Endothelial cell of umbilical vein (primary cell): ENCODE data around the gene GTPBP3. TPM values are rescaled to one million over a fixed set of nuclear protein-coding genes. Genes with fewer than 3 reads are reported as not detected.

ENCODE experiments used
- BruUV-seq: library from RNA; stranded (reverse); fragments of 400-500 nt; replicated peaks from 2 replicates; lab custom pipeline; 2021; lab: Mats Ljungman, UMichigan
- CTCF ChIA-PET: fragments of 300-600, 350-600 bp; sonication (Branson Sonifier 250); formaldehyde crosslinking; loops from one replicate; lab custom pipeline; 2021; ENCODE audit warnings: antibody characterized with exemption, inconsistent platforms; lab: Charles Lee
- POLR2A ChIA-PET: fragments of 300-600, 350-600 bp; sonication (Branson Sonifier 250); formaldehyde crosslinking; loops from one replicate; lab custom pipeline; 2021; ENCODE audit warnings: antibody characterized with exemption, inconsistent platforms; lab: Charles Lee
- DNase-seq: peaks from one replicate; pipeline ENCODE4 v3.0.0-alpha.2; 2011; ENCODE audit warnings: low read depth, low spot score
- FAIRE-seq: peaks from 2 replicates; lab custom pipeline; 2011; peaks lifted over from hg19 to GRCh38; lab: Jason Lieb, UNC
- H2AFZ ChIP-seq: 2 replicates; pipeline ENCODE4 v1.6.0; 2012; ENCODE audit warnings: low read depth, low read length, control low read depth, inconsistent platforms
- H3K27ac ChIP-seq: 2 replicates; pipeline ENCODE4 v1.5.1; 2011; ENCODE audit warnings: low read depth, mild to moderate bottlenecking, control low read depth, low read length, moderate library complexity; ENCODE audit not compliant: insufficient read depth
- H3K27me3 ChIP-seq, 2 experiments: 2 replicates each; pipeline versions ENCODE4 v1.6.0 to v1.6.1; 2011; ENCODE audit warnings: low read length in 2 of 2, mixed read lengths in 1 of 2; ENCODE audit not compliant: control insufficient read depth in 2 of 2, insufficient read depth in 2 of 2
- H3K36me3 ChIP-seq, 2 experiments: 2 replicates in 1 of 2; 3 replicates in 1 of 2; pipeline ENCODE4 v1.5.1; 2011; ENCODE audit warnings: low read length in 2 of 2, mild to moderate bottlenecking in 1 of 2, moderate library complexity in 1 of 2; ENCODE audit not compliant: control insufficient read depth in 2 of 2, insufficient read depth in 2 of 2; ENCODE audit errors: extremely low read depth in 1 of 2
- H3K4me1 ChIP-seq: 3 replicates; pipeline ENCODE4 v1.5.1; 2011; ENCODE audit warnings: mild to moderate bottlenecking, low read length; ENCODE audit not compliant: control insufficient read depth, insufficient read depth; ENCODE audit errors: extremely low read depth
- H3K4me2 ChIP-seq: 2 replicates; pipeline ENCODE4 v1.6.1; 2011; ENCODE audit warnings: low read length, control low read depth, mixed read lengths; ENCODE audit not compliant: insufficient read depth
- H3K4me3 ChIP-seq, 3 experiments: fragments of 200-600 bp in 1 of 3; sonication (generic), shearing (Covaris generic) in 1 of 3; replicated peaks in 1 of 3; 2 replicates each; pipeline ENCODE4 v1.5.1; 2011 to 2016; ENCODE audit warnings: control low read depth in 3 of 3, low read length in 3 of 3, mild to moderate bottlenecking in 2 of 3, inconsistent platforms in 1 of 3, low read depth in 1 of 3, moderate library complexity in 1 of 3; ENCODE audit not compliant: insufficient read depth in 1 of 3
- H3K79me2 ChIP-seq: 2 replicates; pipeline ENCODE4 v1.6.0; 2012; ENCODE audit warnings: low read length, inconsistent platforms; ENCODE audit not compliant: control insufficient read depth, insufficient read depth
- H3K9ac ChIP-seq: replicated peaks from 2 replicates; pipeline ENCODE3; 2011; ENCODE audit warnings: low read length, control low read depth; ENCODE audit not compliant: insufficient read depth; ENCODE audit errors: extremely low read depth
- H3K9me1 ChIP-seq: replicated peaks from 3 replicates; pipeline ENCODE4 v1.6.0; 2011; ENCODE audit warnings: mild to moderate bottlenecking, low read length; ENCODE audit not compliant: control insufficient read depth, insufficient read depth; ENCODE audit errors: extremely low read depth
- H3K9me3 ChIP-seq: replicated peaks from 2 replicates; pipeline ENCODE4 v1.5.1; 2012; ENCODE audit warnings: low read length, inconsistent platforms; ENCODE audit not compliant: control insufficient read depth, insufficient read depth
- H4K20me1 ChIP-seq: replicated peaks from 2 replicates; pipeline ENCODE3; 2011; ENCODE audit warnings: mild to moderate bottlenecking, low read length; ENCODE audit not compliant: control insufficient read depth, insufficient read depth; ENCODE audit errors: extremely low read depth
- EZH2 ChIP-seq: IDR thresholded peaks from 2 replicates; pipeline ENCODE4 v1.6.1; 2012; ENCODE audit warnings: borderline replicate concordance, low read depth, mild to moderate bottlenecking, moderate library complexity, low read length, inconsistent platforms; ENCODE audit not compliant: severe bottlenecking
- FOS ChIP-seq: IDR thresholded peaks from 2 replicates; pipeline ENCODE4 v1.6.1; 2011; ENCODE audit warnings: mild to moderate bottlenecking, low read length, moderate library complexity, borderline replicate concordance; ENCODE audit not compliant: insufficient read depth
- GATA2 ChIP-seq: IDR thresholded peaks from 2 replicates; pipeline ENCODE4 v1.7.0; 2011; ENCODE audit warnings: low read depth, mild to moderate bottlenecking, moderate library complexity, mixed read lengths, low read length; ENCODE audit not compliant: insufficient read length, insufficient read depth
- JUN ChIP-seq: IDR thresholded peaks from 2 replicates; pipeline ENCODE4 v1.6.1; 2011; ENCODE audit warnings: borderline replicate concordance, low read depth; ENCODE audit not compliant: insufficient read length, insufficient read depth
- MYC ChIP-seq: IDR thresholded peaks from one replicate; pipeline ENCODE4 v1.6.1; 2011; ENCODE audit warnings: mild to moderate bottlenecking, low read depth, low read length
- POLR2A ChIP-seq: IDR thresholded peaks from 2 replicates; pipeline ENCODE4 v1.6.1; 2012; ENCODE audit warnings: low read depth, mild to moderate bottlenecking, control low read depth, low read length
- POLR2AphosphoS5 ChIP-seq: IDR thresholded peaks from 2 replicates; pipeline ENCODE4 v1.6.1; 2012; ENCODE audit warnings: low read depth, mild to moderate bottlenecking, control low read depth, low read length, moderate library complexity; ENCODE audit not compliant: insufficient read depth
- dilution Hi-C: fragments of 300-500 bp; cut with MboI; formaldehyde crosslinking; loops from one replicate; pipeline ENCODE4 v1.15.0; 2019; ENCODE audit warnings: low sequenced_read_pairs; ENCODE audit not compliant: extremely low pct_ligation_motif_present
- intact Hi-C: fragments of 100-400 bp; cut with micrococcal nuclease; formaldehyde crosslinking; loops from one replicate; pipeline ENCODE4 v1.10.0; 2022
- polyA plus RNA-seq, 4 experiments: library from polyadenylated mRNA; depleted of rRNA in 3 of 4; stranded (reverse) in 3 of 4; unstranded in 1 of 4; fragments of >200 nt; gene quantifications; 2 replicates each; pipeline versions ENCODE4 v1.2.1 to v1.2.3, GENCODE V29; 2011 to 2012; ENCODE audit warnings: missing spikeins in 1 of 4
- total RNA-seq: library from RNA; stranded (reverse); gene quantifications from 2 replicates; pipeline ENCODE4 v1.2.3, GENCODE V29; 2021
- TF ChIP-seq, protein P1 (sequence below), 2 donors: IDR thresholded peaks; 1 replicate in 1 of 2; 2 replicates in 1 of 2; pipeline ENCODE4 v1.5.1; 2011; ENCODE audit warnings: low read length in 2 of 2, mild to moderate bottlenecking in 2 of 2, moderate library complexity in 2 of 2, control low read depth in 1 of 2, inconsistent platforms in 1 of 2, low read depth in 1 of 2; ENCODE audit not compliant: insufficient read depth in 1 of 2; ENCODE audit errors: extremely low read depth in 1 of 2
- TF ChIP-seq, protein P2 (sequence below): IDR thresholded peaks from 2 replicates; pipeline ENCODE4 v1.6.1; 2011; ENCODE audit not compliant: insufficient read depth, insufficient read length

Gene GTPBP3
- total and polyA plus RNA-seq, 2 donors (not counting 3 experiments of a cell fraction or from before 2014, with no cell fraction given), result 12.7 to 34.7 TPM

DNA sequence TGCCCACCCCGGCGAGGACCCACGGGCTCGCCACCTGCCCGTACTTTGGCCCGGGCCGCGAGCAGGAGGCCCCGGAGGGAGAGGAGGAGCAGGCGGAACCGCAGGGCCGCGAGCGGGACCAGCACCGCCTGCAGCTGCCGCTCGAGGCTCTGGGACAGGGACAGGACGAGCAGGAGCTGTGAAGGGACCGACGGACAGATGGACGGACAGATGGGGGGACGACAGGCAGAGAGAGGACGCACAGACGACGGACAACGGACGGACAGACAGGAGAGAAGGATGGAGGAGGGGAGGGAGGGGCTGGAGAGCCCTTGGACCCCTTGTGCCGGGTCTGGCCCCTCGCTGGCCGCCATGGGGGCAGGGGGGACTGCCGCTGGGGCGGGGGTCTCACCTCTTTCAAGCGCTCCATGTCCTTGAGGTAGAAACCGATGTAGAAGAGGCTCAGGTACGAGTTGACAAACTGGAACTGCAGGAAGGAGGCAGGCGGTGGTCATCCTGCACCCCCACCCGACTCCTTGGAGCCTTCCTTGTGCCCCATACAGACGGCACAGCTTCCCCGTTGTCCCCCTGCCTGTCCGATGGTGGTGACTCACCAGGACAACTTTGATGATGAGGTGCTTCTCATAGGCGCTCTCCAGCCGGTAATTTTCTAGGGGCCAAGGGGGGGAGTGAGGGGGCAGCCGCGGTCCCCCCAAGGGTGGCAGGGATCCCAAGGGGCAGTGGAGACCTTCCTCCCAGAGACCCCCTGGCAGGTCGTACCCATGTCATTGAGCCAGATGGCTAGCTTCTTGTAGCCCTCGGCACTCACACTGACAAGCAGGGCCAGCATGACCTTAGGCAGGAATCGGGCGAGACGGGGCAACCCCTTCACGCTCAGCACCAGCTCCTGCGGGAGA, 7.7 kb upstream of the GTPBP3 start:
- no peak overlapping the region for H3K27ac ChIP-seq
- dilution Hi-C loops (no loop called here), intact Hi-C loops (no loop called here)
- H3K27me3 ChIP-seq, result peaks cover 4 to 19% of the 10 kb centered on the region in 2 experiments
- no peak overlapping the region for H2AFZ ChIP-seq
- H3K4me3 ChIP-seq, result no peak overlapping the region
- TF ChIP-seq EZH2 (no peak), JUN (no peak), POLR2AphosphoS5 (no peak), POLR2A (no peak), GATA2 (no peak), FOS (no peak), MYC (no peak)
- TF ChIP-seq, protein P1, sequence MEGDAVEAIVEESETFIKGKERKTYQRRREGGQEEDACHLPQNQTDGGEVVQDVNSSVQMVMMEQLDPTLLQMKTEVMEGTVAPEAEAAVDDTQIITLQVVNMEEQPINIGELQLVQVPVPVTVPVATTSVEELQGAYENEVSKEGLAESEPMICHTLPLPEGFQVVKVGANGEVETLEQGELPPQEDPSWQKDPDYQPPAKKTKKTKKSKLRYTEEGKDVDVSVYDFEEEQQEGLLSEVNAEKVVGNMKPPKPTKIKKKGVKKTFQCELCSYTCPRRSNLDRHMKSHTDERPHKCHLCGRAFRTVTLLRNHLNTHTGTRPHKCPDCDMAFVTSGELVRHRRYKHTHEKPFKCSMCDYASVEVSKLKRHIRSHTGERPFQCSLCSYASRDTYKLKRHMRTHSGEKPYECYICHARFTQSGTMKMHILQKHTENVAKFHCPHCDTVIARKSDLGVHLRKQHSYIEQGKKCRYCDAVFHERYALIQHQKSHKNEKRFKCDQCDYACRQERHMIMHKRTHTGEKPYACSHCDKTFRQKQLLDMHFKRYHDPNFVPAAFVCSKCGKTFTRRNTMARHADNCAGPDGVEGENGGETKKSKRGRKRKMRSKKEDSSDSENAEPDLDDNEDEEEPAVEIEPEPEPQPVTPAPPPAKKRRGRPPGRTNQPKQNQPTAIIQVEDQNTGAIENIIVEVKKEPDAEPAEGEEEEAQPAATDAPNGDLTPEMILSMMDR (IDR thresholded peaks at IDR 0.05; ENCODE audit: extremely low read depth in 1 of 2, insufficient read depth in 1 of 2, low read depth in 1 of 2, low read length in 2 of 2), result no peak
- TF ChIP-seq, protein P2, sequence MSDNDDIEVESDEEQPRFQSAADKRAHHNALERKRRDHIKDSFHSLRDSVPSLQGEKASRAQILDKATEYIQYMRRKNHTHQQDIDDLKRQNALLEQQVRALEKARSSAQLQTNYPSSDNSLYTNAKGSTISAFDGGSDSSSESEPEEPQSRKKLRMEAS, result no peak
- FAIRE-seq (no peak), DNase-seq (no peak)
- no peaks in the 10 kb centered on the region for H3K9me3 ChIP-seq
- POLR2A ChIA-PET, result no interaction called here
- no peak overlapping the region for H3K4me2 ChIP-seq
- H3K36me3 ChIP-seq, result no peaks in the 10 kb centered on the region
- no TSS peak for BruUV-seq
- H3K79me2 ChIP-seq, result no peaks in the 10 kb centered on the region
- H3K9ac ChIP-seq, result no peak overlapping the region
- no peaks in the 10 kb centered on the region for H4K20me1 ChIP-seq
- peaks cover 10% of the 10 kb centered on the region for H3K4me1 ChIP-seq
- CTCF ChIA-PET, result interaction anchor here (1.3 kb wide), 1 partner anchor 24 kb away, joined by 4 read pairs; the partner anchor contains the start of gene MRPL34
- H3K9me1 ChIP-seq, result no peaks in the 10 kb centered on the region
